HG03432 (cell line): ENCODE results near the gene DNMT1.
"Not testable (repeated sequence)": the region's sequence is repeated elsewhere in the genome, so short reads cannot be mapped to it uniquely, and the experiment has no call there.

Source experiments
- ATAC-seq: cut with Tn5 transposase; IDR thresholded peaks from one replicate; pipeline ENCODE4 v1.9.1; 2021; ENCODE audit warnings: mild to moderate bottlenecking, moderate library complexity; ENCODE audit not compliant: unreplicated experiment

The DNMT1 gene

GRCh38 chr19:10222201-10222890 lies 27.6 kb upstream of the DNMT1 start:
- no peak for ATAC-seq

- ATAC-seq = no peak
Observed at GRCh38 chr19:10220695-10221094, 25.9 kb upstream of the DNMT1 start.

GRCh38 chr19:10219678-10220077 lies 24.9 kb upstream of the DNMT1 start:
- ATAC-seq = peak; percentile 65

DNA sequence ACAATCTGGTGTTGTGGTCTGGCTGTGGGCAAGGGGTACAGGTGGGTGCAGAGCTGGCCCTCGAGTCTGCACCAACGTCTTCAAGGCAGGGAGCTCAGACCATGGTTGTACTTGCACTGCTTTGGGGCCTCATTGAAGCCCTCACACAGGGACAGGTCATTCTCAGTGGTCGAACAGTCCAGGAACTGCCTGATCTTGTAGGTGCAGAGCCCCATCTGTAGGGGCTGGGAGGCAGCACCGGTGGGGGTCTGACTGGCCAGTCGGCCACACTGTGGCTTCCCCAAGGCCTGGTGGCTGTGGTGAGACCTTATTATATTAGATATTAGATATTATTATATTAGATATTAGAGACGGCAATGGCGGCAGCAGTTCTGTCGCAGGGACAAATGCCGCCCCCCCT lies 22.3 kb upstream of the DNMT1 start:
- ATAC-seq = no peak

DNA sequence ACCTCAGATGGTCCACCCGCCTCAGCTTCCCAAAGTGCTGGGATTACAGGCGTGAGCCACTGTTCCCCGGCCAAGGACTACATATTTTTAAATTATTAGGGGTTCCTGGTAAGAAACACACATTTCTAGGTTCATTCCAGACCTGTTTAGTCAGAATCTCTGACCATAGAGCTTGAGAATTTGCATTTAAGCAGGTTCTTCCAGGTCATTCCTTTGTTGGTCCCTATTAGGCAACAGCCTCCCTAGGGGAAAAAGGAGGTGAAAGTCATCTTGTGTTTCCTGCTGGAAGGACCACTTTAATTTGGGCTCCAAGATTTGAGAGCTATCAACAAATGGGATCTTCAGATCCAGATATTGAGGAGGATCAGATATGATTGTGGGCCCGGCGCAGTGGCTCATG lies 20.0 kb upstream of the DNMT1 start:
- no peak for ATAC-seq

- ATAC-seq = no peak
Observed at GRCh38 chr19:10211691-10212090, 16.9 kb upstream of the DNMT1 start.

GRCh38 chr19:10211061-10211460 lies 16.3 kb upstream of the DNMT1 start:
- ATAC-seq = no peak

DNA sequence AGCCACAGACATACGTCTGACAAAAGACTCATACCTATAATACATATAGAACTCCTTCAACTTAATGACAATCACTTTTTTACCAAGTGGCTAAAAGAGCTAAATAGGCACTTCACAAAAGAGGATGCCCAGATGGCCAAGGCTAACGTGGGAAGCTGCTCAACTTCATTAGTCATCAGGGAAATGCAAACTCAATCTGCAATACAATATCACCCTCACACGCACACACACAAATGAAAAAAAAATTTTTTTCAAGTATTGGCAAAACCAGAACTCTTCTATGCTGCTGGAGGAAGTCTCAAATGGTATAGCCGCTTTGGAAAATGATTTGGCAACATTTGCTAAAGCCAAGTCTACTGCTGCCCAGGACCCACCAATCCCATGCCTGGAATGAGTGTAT lies 14.6 kb upstream of the DNMT1 start:
- ATAC-seq = no peak

DNA sequence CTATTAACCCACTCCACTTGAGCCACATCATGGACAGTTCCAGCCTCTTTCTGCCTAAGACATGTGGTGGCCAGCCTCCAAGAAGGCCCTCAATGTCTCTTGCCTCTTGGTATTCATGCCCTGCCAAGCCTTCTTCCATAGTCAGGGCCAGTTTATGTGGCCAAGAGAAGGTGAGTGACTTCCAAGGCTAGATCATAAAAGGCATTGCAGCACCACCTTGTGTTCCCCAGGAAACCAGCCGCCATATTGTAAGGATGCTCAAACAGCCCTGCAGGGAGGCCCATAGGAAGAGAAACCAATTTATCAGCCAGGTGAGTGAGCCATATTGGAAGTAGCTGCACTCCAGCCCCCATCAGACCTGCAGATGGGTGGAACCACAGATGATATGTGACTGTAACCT lies 12.3 kb upstream of the DNMT1 start:
- ATAC-seq = no peak

GRCh38 chr19:10206226-10206885 lies 11.6 kb upstream of the DNMT1 start:
- ATAC-seq = no peak

- no peak for ATAC-seq
Observed at GRCh38 chr19:10205636-10206035, 10.9 kb upstream of the DNMT1 start.

DNA sequence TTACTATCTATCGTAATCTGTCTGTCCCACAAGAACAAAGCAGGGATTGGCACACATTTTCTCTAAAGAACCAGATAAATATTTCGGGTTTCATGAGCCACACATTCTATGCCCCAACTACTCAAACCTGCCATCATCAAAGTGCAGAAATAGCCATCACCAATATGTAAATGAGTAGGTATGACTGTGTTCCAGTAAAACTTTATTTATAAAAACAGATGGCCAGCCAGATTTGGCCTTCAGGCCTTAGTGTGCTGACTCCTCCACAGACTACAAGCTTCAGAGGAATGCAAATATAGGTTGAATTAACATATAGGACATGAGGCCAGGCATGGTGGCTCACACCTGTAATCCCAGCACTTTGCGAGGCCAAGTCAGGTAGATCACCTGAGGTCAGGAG lies 8.9 kb upstream of the DNMT1 start:
- ATAC-seq = no peak

GRCh38 chr19:10201176-10201575 lies 6.4 kb upstream of the DNMT1 start:
- ATAC-seq = no peak

GRCh38 chr19:10200101-10200500 lies 5.3 kb upstream of the DNMT1 start:
- not testable (repeated sequence) for ATAC-seq

DNA sequence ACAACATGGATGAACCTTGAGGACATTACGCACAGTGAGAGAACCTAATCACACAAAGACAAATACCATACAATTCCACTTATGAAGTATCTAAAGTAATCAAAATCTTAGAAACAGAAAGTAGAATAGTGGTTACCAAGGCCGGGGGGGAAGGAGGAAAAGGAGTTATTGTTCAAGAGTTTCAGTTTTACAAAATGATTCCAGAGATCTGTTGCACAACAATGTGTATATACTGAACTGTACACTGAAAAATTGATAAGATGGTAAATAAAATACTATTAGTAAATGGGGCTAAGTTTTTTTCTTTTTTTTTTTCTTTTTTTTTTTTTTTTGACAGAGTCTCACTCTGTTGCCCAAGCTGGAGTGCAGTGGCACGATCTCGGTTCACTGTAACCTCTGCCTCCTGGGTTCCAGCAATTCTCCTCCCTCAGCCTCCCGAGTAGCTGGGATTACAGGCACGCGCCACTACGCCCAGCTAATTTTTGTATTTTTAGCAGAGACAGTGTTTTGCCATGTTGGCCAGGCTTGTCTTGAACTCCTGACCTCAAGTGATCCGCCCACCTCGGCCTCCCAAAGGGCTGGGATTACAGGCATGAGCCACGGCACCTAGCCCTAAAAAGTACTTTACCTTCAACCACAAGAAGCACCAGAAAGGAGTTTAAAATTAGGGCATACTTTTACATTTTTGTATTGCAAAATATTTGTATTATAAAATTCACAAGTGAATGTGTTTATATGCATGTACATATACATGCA lies 4.3 kb upstream of the DNMT1 start:
- ATAC-seq = not testable (repeated sequence)

DNA sequence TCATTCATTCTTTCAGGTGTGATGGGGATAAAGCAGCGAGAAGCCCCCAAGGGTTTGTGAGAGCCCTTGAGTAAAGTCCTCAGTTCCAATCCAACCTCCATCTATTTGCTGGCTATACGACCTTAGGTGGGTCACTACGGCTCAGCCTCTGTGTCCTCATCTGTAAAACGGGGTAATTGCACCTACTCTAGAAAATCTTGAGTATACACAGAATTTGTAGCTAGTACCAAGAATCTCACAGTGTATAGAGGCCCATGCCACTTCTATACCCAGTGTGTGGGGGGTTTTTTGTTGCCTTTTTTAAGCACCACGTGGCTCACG lies 406 bp upstream of the DNMT1 start:
- no peak for ATAC-seq

DNA sequence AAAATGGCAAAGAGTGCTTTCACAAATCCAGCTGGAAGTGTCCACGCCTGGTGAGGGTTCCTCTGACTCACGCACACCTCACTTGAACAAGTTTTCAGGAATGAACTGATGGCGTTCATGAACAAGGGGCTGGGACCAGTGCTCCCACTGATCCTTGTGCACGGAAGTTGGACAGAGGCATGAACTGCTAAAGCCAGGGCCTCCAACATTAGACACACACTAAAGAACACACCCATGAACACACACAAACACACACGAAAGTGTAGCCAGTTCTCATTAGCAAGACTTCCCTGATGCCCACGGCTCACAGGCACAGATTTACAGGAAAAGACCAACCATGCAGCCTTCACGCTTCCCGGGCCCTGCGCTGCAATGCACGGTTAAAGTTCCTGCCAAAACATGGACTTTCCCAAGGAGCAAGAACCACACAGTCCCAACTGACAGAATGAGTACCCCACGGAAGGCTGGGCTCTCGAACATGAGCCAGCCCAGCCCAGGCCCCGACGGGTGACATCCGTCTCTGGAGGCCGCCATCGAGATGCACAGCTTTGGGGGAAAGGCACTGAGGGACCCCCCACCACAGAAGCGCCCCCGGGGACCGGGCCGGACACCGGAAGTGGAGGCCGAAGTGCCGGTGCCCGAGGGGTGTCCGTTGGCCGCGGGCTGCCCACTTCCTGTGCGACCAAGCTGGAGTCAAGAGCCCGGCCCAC lies 808 bp downstream of the DNMT1 start:
- peak; percentile 28 for ATAC-seq

DNA sequence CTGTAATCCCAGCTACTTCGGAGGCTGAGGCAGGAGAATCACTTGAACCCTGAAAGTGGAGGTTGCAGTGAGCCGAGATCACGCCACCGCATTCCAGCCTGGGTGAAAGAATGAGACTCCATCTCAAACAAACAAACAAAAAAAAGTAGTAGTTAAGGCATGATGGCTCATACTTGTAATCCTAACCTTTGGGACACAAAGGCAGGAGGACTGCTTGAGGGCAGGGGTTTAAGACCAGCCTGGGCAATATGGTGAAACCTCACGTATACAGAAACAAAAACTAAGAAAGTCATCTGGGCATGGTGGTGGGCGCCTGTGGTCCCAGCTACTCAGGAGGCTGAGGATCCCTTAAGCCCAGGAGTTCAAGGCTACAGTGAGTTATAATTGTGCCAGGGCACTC lies 1.8 kb downstream of the DNMT1 start:
- no peak for ATAC-seq

DNA sequence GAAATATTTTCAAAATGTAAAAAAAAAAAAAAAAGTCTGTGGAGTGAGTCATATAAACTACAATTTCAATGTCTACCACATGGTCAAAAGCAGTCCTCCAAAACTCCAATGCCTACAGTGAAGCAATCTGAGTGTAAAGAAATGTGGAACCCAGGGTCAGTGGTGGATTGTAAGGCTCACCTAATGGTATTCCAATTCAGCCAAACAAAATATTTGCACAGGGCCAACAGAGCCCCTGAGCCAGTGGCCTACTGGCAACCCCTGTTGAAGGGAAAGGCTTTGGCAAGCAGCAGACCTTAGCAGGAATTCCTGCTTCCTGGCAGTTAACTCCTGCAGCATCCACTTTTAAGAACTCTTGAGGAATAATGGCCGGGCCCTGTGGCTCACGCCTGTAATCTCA lies 3.4 kb downstream of the DNMT1 start:
- no peak for ATAC-seq

GRCh38 chr19:10190026-10190425 lies 4.7 kb downstream of the DNMT1 start:
- no peak for ATAC-seq

- ATAC-seq = no peak
Observed at GRCh38 chr19:10189616-10190015, 5.1 kb downstream of the DNMT1 start.

DNA sequence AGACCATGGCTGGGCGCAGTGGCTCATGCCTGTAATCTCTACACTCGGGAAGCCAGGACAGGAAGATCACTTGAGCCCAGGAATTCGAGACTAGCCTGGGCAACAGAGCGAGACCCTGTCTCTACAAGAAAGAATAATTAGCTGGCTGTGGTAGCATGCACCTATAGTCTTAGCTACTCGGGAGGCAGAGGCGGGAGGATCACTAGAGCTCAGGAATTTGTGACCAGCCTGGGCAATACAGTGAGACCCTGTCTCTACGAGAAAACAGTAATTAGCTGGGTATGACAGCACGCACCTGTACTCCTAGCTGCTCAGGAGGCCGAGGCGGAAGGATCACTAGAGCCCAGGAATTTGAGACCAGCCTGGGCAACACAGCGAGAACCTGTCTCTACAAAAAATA lies 7.4 kb downstream of the DNMT1 start:
- no peak for ATAC-seq
